Measurements from ENCODE around the gene ZDHHC11.
"Not testable (repeated sequence)": the region's sequence is repeated elsewhere in the genome, so short reads cannot be mapped to it uniquely, and the experiment has no call there.

DNA sequence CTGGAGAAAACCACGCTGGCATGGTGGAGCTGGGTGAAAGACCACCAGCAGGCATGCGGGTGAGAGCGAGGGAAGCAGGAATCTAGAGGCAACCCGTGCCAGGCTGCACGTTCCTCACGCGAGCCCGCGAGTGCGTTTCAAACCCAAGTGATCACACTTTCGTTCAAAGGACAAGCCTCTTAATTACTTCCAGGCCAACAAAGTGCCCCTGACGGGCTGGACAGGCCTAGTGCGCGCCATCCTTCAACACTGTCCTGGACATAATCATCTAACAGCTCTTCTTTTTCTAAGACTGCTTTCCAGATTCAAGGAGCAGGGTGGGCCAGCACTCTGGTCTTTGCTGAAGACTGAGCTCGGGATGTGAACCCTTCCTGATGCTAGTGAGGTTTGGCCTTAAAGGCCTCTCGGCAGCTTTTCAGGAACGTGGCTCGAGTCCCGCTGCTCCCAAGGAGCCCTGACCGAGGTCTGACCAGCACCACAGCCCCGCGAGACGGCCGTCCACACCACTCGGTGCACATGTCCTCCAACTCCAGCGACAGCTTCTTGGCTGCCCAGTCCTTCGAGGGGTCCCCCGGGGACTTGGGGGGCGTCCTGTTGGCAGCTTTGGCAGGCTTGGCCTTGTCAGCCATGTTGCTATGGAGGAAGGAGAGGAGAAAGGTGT, 81.2 kb downstream of the ZDHHC11 start:
- TF ChIP-seq ZFX (IDR thresholded peaks at IDR 0.05); CTCF (conservative IDR thresholded peaks at IDR 0.05): not testable (repeated sequence)

All from C4-2B (cell line).